HG03378 (cell line): ENCODE measurements around the gene CEP83.

Source experiments
- ATAC-seq: cut with Tn5 transposase; IDR thresholded peaks from one replicate; pipeline ENCODE4 v1.9.1; 2021; ENCODE audit warnings: mild to moderate bottlenecking, moderate library complexity; ENCODE audit not compliant: unreplicated experiment

CEP83 gene

DNA sequence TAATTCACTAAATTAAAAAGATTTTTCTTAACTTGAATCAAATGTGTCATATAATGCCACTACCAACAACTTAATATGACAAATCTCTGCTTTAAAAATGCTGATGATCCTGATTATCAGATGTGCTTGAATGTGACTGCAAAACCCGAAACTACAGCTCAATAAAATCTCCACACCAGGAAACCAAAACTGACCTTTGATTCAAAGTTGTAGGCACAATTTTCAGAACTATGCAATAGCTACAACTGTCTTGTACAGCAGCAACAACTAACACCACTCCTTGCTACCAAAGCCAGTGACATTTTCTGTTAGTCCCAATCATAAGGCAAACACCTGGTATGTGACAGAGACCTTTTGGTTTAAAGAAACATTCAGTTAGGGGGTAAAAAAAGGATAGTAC, 147.3 kb downstream of the CEP83 start:
- ATAC-seq = no peak

GRCh38 chr12:94309373-94309772, 150.3 kb downstream of the CEP83 start:
- ATAC-seq = peak; percentile 88

DNA sequence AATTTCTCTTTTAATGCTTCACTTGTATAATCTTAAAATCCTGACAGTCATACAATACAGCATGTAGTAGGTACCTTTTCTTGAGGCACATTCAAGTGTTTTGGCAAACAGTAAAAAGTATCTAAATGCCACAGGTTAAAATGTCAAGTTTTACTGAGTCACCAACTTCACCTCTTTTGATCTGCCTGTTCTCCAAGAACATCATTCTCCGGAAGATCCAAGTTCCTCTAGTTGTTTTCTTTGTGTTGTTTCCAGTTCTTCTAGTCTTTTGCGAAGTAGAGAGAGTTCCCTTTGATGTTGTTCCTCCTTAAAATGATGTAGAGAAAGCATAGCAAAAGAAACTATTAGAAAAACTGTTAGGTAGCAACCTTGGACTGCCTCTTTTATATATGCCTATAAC, 151.1 kb downstream of the CEP83 start:
- ATAC-seq = no peak

DNA sequence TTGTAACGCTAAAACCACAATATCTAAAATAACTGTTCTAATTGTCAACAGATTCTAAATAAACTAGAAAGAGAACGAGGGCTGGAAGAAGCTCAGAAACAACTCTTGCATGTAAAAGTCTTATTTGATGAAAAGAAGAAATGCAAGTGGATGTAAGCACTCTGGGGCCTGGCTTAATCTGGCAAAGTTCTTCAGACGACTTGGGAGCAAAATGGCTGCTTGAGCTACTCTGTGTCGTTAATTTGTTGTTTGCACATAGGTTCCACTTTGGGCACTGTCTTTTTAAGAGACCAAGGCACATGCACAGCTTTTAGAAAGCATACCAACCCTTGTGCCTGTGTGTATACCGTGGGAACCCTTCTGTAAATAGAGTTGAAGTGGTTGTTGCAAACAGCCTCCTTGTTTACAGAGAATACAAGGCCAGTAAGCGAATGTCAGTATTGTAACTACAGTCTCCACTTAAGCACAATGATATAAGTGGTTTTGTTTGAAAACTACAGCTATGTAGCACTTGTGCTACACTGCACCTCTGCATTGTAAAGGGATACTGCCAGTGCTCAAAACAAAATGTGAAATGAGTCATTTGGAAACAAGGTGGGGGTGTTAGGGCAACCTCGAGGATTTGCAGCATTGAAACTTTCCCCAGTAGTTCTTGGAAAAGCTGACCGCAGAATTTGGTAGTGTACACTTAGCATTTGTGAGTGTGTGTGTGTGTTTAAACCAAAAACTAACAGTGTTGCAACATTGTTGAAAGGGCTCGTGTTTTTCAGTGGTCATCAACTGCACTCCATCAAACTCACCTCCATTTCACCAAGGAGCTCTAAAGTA, 154.3 kb downstream of the CEP83 start:
- ATAC-seq = peak; percentile 52

DNA sequence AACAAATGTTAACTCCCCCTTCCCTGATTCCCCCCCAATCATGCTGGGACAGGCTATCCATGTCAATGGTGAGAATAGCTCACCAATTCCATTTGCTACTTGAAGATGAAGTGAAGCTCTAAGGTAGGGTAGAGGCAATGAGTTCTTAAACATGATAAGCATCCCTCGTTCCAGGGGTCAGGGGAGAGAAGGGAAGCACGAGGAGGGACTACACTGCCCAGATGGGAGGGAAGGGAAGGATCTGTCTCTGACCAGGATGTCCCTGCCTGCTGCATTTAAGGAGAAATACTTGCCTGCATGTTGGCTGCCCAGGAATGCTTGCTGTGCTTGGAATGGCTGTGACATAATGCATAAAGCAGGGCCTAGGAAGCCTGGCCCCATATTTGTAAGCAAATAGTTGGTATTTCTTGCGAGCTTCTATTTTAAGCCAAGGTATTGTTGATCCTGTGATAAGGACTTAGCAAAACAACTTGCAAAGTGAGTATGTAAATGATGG, 155.1 kb downstream of the CEP83 start:
- no peak for ATAC-seq

GRCh38 chr12:94304012-94304411, 155.7 kb downstream of the CEP83 start:
- no peak for ATAC-seq

GRCh38 chr12:94299846-94300245, 159.8 kb downstream of the CEP83 start:
- no peak for ATAC-seq

DNA sequence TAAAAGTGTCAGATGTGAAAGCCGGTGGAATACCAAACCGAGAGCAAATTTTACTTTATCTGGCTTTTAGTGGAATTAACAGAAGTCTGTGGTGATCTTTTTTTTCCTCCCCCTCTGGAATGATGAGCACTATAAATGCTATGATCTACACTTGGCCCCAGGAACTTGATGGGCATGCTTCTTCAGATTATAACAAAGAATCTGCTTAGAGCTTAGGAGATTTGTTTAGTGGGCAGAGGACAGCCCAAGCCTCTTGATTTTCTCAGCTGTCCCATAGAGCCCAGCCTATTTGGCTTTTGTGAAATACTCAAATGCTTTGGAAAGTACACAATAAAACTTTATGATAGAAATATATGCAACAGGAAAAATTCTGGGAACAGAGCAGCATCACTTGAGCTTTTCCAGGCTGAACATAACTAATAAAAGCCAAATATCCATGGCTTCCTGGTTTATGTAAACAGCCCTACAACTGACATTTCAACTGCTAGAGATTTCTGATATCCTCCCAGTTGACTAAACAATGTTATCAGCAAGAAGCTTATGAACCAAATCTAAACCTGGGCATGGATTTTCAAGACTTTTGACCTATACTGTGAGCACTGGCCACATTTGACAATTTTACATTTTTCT, 161.7 kb downstream of the CEP83 start:
- ATAC-seq = no peak

GRCh38 chr12:94297096-94297699, 162.5 kb downstream of the CEP83 start:
- ATAC-seq = no peak

DNA sequence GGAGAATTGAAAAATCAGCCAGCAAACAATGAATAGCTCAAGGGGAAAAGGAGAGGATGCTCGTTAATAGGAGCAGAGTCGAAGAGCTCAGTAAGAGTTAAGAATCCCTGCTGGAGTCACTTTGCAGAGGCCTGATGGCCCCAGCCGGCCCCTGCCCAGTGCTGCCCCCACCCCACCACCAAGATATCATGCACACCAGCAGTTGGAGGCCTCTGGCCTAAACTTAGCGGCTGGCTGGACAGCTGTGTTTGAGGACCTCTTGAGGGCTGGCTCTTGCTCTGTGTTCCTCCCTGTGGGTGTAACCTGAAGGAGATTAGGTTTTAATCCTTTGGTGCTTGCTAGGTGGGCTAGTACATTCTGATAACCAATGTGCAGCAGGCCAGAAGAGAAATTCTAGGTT, 169.3 kb downstream of the CEP83 start:
- ATAC-seq = no peak

DNA sequence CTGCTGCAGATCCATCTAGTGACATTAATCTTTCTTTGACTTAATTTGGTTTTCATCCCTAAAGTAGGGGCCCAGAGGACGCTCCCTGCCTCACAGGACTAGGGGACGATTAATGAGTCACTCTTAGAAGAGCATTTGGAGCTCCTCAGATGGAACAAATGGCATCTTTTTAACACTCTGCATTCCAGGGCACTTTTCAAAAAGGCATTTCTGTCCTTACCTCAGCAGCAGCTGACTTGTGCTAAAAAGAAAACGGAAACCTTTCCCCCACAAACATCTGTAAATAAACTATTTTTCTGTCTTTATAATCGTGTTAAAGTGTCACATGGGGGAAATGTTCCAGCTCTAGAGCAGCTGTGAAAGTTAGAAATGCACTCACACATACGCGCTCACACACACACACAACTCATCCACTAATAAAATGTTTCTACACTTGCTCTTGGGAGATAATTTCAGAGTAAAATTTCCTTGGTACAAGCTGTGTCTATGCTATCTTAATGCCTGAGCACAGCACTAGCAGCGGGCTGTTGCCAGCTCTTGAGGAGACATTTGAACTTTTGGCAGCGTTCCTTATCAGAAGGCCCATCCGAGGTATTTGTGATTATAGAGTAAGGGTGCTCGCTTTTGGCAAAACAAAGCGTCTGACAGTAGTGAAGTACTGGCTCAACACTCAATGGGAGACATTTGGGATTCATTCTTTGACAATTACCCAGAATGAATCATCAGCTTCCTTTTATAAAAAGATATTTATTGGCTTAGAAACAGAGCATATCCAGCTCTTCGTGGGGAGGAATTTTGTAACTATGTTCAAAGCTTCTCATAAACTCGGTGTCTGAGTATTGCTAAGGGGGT, 170.0 kb downstream of the CEP83 start:
- no peak for ATAC-seq

- no peak for ATAC-seq
Measured at GRCh38 chr12:94287245-94287628, 172.4 kb downstream of the CEP83 start.

- ATAC-seq = no peak
Measured at GRCh38 chr12:94286583-94287244, 173.0 kb downstream of the CEP83 start.

GRCh38 chr12:94285943-94286582, 173.6 kb downstream of the CEP83 start:
- ATAC-seq = no peak

DNA sequence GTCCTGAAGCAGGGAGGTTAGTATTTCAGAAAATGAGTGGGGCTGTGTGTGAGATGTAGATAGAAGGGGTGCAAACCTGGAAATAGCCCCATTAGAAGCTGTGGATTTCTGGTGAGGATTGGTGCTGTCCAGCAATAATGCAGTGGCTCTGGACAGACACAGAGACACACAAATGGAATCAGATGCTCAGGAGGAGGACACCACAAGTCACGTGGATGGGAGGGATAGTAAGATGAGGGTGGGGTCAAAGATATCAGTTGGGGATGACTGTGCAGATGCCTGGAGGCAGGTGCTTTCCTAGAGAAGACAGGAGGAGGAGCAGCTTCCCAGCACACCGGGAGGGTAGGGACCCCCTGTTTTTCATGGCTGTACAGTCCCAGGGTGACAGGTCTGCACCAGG, 174.8 kb downstream of the CEP83 start:
- no peak for ATAC-seq

GRCh38 chr12:94284046-94284445, 175.6 kb downstream of the CEP83 start:
- ATAC-seq = no peak

- ATAC-seq = no peak
Measured at GRCh38 chr12:94282675-94283074, 177.0 kb downstream of the CEP83 start.

GRCh38 chr12:94280063-94280462, 179.6 kb downstream of the CEP83 start:
- ATAC-seq = no peak

GRCh38 chr12:94277426-94278000, 182.2 kb downstream of the CEP83 start:
- ATAC-seq = no peak

DNA sequence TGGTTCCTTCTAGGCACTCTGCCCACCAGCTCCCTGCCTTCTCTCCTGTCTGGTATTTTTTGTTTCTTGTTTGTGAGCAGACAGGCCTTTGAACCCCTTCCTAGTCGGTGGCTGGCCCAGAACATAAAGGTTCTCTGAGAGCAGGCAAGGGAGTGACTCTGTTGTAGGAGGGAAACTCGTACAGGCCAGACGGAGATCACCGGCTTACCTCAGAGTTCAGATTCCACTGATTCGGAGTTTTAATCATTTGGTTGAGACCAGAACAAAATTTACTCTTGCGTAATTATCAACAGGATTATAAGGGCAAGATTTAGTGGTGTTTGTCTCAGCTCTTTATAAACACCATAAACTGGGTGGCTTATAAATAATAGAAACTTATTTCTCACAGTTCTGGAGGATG, 182.9 kb downstream of the CEP83 start:
- ATAC-seq = no peak
